Naive thymus-derived CD4-positive, alpha-beta T cell (primary cell): ENCODE measurements around the gene THBD. TPM values are rescaled to one million over a fixed set of nuclear protein-coding genes. Genes with fewer than 3 reads are reported as not detected.
"Not testable (repeated sequence)": the region's sequence is repeated elsewhere in the genome, so short reads cannot be mapped to it uniquely, and the experiment has no call there.

ENCODE experiments used
- ATAC-seq: fragments of 150-1000 bp; cut with Tn5 transposase; 2 replicates; pipeline ENCODE4 v1.10.0; 2021; ENCODE audit warnings: mild to moderate bottlenecking, moderate library complexity
- CTCF ChIA-PET: fragments of 350-600 bp; sonication (Branson Sonifier 250); formaldehyde crosslinking; loops from one replicate; lab custom pipeline; 2021; ENCODE audit warnings: antibody characterized with exemption; lab: Charles Lee
- POLR2A ChIA-PET: fragments of 350-600 bp; sonication (Branson Sonifier 250); formaldehyde crosslinking; loops from one replicate; lab custom pipeline; 2021; ENCODE audit warnings: antibody characterized with exemption, inconsistent platforms; lab: Charles Lee
- DNase-seq, 9 donors: peaks; one replicate each; pipeline versions ENCODE4 v3.0.0 to v3.0.0-alpha.2; 2020 to 2022; ENCODE audit warnings: mixed read lengths in 1 of 9
- H3K27ac ChIP-seq: one replicate; pipeline ENCODE4 v1.7.0; 2013; ENCODE audit warnings: mild to moderate bottlenecking, low read depth, low read length, moderate library complexity
- H3K27me3 ChIP-seq, 2 donors: one replicate each; pipeline ENCODE4 v1.7.0; 2013; ENCODE audit warnings: low read length in 2 of 2, mild to moderate bottlenecking in 2 of 2, moderate library complexity in 2 of 2; ENCODE audit not compliant: control insufficient read depth in 2 of 2, insufficient read depth in 2 of 2
- H3K36me3 ChIP-seq, 3 experiments: 1 replicate in 2 of 3; 2 replicates in 1 of 3; pipeline ENCODE4 v1.7.0; 2013; ENCODE audit warnings: low read length in 3 of 3, mild to moderate bottlenecking in 3 of 3, moderate library complexity in 1 of 3; ENCODE audit not compliant: insufficient read depth in 3 of 3, control insufficient read depth in 2 of 3
- H3K4me1 ChIP-seq, 2 donors: one replicate each; pipeline ENCODE4 v1.7.0; 2013; ENCODE audit warnings: low read length in 2 of 2, mild to moderate bottlenecking in 2 of 2, moderate library complexity in 1 of 2; ENCODE audit not compliant: control insufficient read depth in 2 of 2, insufficient read depth in 2 of 2
- H3K4me3 ChIP-seq: 2 replicates; pipeline ENCODE4 v1.7.0; 2013; ENCODE audit warnings: mild to moderate bottlenecking, low read length
- H3K9me3 ChIP-seq, 3 experiments: 1 replicate in 2 of 3; 2 replicates in 1 of 3; pipeline ENCODE4 v1.7.0; 2013; ENCODE audit warnings: low read length in 3 of 3; ENCODE audit not compliant: control insufficient read depth in 2 of 3
- H3K27ac Mint-ChIP-seq, 9 donors: one replicate each; pipeline ENCODE4 v1.8.0; 2020 to 2022; ENCODE audit warnings: mixed read lengths in 9 of 9, mild to moderate bottlenecking in 8 of 9, moderate library complexity in 5 of 9, inconsistent platforms in 2 of 9
- H3K27me3 Mint-ChIP-seq, 5 donors: one replicate each; pipeline ENCODE4 v1.8.0; 2021 to 2022; ENCODE audit warnings: mixed read lengths in 5 of 5, mild to moderate bottlenecking in 1 of 5
- H3K36me3 Mint-ChIP-seq, 5 donors: one replicate each; pipeline ENCODE4 v1.8.0; 2020 to 2022; ENCODE audit warnings: mixed read lengths in 5 of 5, mild to moderate bottlenecking in 3 of 5, inconsistent platforms in 1 of 5
- H3K4me1 Mint-ChIP-seq, 7 donors: one replicate each; pipeline ENCODE4 v1.8.0; 2020 to 2022; ENCODE audit warnings: mixed read lengths in 7 of 7, mild to moderate bottlenecking in 3 of 7, inconsistent platforms in 1 of 7
- H3K4me3 Mint-ChIP-seq, 10 donors: one replicate each; pipeline ENCODE4 v1.8.0; 2020 to 2022; ENCODE audit warnings: mild to moderate bottlenecking in 10 of 10, mixed read lengths in 10 of 10, moderate library complexity in 6 of 10, inconsistent platforms in 2 of 10
- H3K9me3 Mint-ChIP-seq, 11 donors: one replicate each; pipeline ENCODE4 v1.8.0; 2020 to 2022; ENCODE audit warnings: mixed read lengths in 11 of 11, mild to moderate bottlenecking in 4 of 11, inconsistent platforms in 1 of 11, moderate library complexity in 1 of 11
- intact Hi-C, 2 donors: fragments of 100-400 bp; cut with micrococcal nuclease; formaldehyde crosslinking; loops; one replicate each; pipeline ENCODE4 v1.15.1; 2023
- polyA plus RNA-seq, 2 donors: library from polyadenylated mRNA; unstranded; fragments of 300-500 nt; fragmentation: Illumina TruSeq; gene quantifications; one replicate each; pipeline ENCODE4 v1.2.3, GENCODE V29; 2021
- total RNA-seq, 6 experiments: library from RNA in 5 of 6; stranded (reverse) in 5 of 6; gene quantifications; 1 replicate in 5 of 6; 2 replicates in 1 of 6; pipeline ENCODE4 v1.2.3 and lab custom pipeline; 2021 to 2026

Gene THBD
- total and polyA plus RNA-seq, 7 experiments from 2014 or later = 0.54 to 14.6 (median 4.2) TPM; not detected in 3

DNA sequence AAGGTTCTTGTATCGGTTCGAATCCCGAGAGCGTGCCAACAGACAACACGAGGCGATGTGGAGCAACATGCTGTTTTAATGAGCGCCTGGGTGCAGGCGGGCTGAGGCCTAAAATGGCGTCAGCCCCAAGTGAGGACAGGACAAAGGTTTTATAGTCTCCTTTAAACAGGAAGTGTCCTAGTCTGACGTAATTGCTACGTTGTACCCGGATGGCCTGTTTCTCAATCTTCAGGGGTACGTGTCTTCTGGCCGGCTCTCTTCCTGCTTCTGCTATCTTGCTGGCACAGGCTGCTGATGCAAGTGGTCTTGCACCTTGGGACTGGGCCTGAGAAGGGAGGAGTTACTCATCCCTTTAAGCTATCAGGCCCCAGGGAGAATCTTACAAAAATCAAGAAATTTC, 24.0 kb downstream of the THBD start:
- H3K27ac Mint-ChIP-seq, H3K9me3 ChIP-seq, H3K27me3 ChIP-seq, H3K4me1 Mint-ChIP-seq, H3K4me1 ChIP-seq, H3K36me3 ChIP-seq, H3K4me3 ChIP-seq, H3K9me3 Mint-ChIP-seq, DNase-seq, H3K27ac ChIP-seq, CTCF ChIA-PET, H3K36me3 Mint-ChIP-seq, H3K4me3 Mint-ChIP-seq, POLR2A ChIA-PET, intact Hi-C loops: not testable (repeated sequence)
- peak; percentile 41 for ATAC-seq
- H3K27me3 Mint-ChIP-seq = peaks cover 0 to 15% (median 2%) of the 10 kb centered on the region in 5 donors

DNA sequence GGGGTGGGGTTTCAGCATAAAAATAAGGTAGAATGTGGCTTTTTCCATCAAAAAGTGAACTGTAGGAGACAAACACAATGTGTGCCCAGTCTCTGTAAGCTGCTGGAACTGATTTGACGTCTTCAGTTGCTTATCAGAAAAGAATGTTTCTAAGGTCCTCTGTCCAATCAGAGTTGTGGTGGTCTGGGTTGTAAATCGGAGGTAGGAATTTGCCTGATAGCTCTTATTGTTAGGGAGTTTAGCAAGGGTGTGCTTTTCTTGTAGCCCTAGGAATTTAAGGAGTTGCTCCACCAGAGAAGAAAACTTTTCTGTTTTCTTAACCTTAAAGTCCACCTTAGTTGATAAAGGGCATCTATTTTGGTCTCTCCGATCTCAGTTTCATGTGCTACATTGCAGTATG, 24.8 kb downstream of the THBD start:
- no peaks in the 10 kb centered on the region for H3K9me3 ChIP-seq
- H3K27ac ChIP-seq = no peak overlapping the region
- intact Hi-C loops = no loop called here
- H3K27me3 ChIP-seq = no peaks in the 10 kb centered on the region
- POLR2A ChIA-PET = no interaction called here
- no peak for ATAC-seq
- Mint-ChIP-seq H3K4me1 (peaks cover 0 to 3% (median 0%) of the 10 kb centered on the region in 7 donors), H3K36me3 (no peaks in the 10 kb centered on the region), H3K27me3 (peaks cover 0 to 15% (median 2%) of the 10 kb centered on the region in 5 donors), H3K27ac (no peak overlapping the region), H3K4me3 (no peak overlapping the region), H3K9me3 (no peaks in the 10 kb centered on the region)
- no peak overlapping the region for H3K4me3 ChIP-seq
- CTCF ChIA-PET = no interaction called here
- no peak for DNase-seq
- no peaks in the 10 kb centered on the region for H3K36me3 ChIP-seq
- H3K4me1 ChIP-seq = no peaks in the 10 kb centered on the region

DNA sequence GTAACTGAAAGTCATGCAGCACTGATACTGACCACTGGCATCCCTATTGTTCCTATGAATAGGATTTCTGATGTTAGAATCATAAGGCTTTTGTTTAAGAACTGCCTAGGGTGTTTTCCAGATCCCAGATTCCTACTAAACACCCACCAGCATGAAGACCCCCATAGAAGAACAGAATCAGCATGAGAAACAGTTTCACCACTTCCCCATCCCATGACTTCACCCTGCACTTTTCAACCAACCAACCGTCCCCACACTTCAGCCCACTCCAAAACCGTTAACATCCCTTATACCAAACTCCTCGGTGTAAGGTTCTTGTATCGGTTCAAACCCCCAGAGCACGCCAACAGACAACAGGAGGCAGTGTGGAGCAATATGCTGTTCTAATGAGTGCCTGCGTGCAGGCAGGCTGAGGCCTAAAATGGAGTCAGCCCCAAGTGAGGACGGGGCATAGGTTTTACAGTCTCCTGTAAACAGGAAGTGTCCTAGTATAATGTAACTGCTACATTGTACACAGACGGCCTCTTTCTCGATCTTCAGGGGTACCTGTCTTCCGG, 25.8 kb downstream of the THBD start:
- no peaks in the 10 kb centered on the region for H3K9me3 ChIP-seq
- Mint-ChIP-seq H3K27ac (no peak overlapping the region), H3K9me3 (no peaks in the 10 kb centered on the region), H3K27me3 (peaks cover 0 to 15% (median 0%) of the 10 kb centered on the region in 5 donors), H3K4me1 (peaks cover 0 to 3% (median 0%) of the 10 kb centered on the region in 7 donors), H3K4me3 (no peak overlapping the region), H3K36me3 (no peaks in the 10 kb centered on the region)
- intact Hi-C loops = no loop called here
- H3K27me3 ChIP-seq = no peaks in the 10 kb centered on the region
- H3K36me3 ChIP-seq = no peaks in the 10 kb centered on the region
- ATAC-seq (no peak), DNase-seq (no peak)
- H3K4me3 ChIP-seq = no peak overlapping the region
- no peaks in the 10 kb centered on the region for H3K4me1 ChIP-seq
- no peak overlapping the region for H3K27ac ChIP-seq
- ChIA-PET POLR2A (no interaction called here), CTCF (no interaction called here)

DNA sequence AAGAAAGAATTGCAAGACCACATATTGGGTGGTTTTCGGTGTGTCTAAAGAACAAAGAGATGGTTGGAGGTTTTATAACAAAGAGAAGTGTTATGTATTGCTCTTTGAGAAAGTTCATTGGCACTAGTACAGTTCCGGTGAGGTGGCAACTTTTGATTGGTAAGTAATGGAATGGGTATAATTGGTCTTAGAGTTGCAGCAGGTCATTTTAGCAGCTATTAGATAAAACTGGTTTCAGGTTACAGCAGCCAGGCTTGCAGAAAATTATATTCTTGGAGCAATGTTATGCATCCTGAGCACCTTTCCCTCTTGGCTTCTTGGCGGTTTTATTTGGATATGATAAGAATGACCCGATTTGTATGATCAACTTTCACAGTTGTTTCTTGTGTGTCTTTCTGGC, 26.6 kb downstream of the THBD start:
- no peaks in the 10 kb centered on the region for H3K36me3 ChIP-seq
- H3K4me1 ChIP-seq = no peaks in the 10 kb centered on the region
- Mint-ChIP-seq H3K36me3 (no peaks in the 10 kb centered on the region), H3K4me1 (peaks cover 0 to 3% (median 0%) of the 10 kb centered on the region in 7 donors), H3K9me3 (no peaks in the 10 kb centered on the region), H3K4me3 (no peak overlapping the region), H3K27me3 (peaks cover 0 to 15% (median 0%) of the 10 kb centered on the region in 5 donors), H3K27ac (no peak overlapping the region)
- DNase-seq = no peak
- no peaks in the 10 kb centered on the region for H3K27me3 ChIP-seq
- CTCF ChIA-PET = no interaction called here
- POLR2A ChIA-PET = no interaction called here
- H3K27ac ChIP-seq = no peak overlapping the region
- no peaks in the 10 kb centered on the region for H3K9me3 ChIP-seq
- H3K4me3 ChIP-seq = no peak overlapping the region
- intact Hi-C loops = no loop called here
- no peak for ATAC-seq

DNA sequence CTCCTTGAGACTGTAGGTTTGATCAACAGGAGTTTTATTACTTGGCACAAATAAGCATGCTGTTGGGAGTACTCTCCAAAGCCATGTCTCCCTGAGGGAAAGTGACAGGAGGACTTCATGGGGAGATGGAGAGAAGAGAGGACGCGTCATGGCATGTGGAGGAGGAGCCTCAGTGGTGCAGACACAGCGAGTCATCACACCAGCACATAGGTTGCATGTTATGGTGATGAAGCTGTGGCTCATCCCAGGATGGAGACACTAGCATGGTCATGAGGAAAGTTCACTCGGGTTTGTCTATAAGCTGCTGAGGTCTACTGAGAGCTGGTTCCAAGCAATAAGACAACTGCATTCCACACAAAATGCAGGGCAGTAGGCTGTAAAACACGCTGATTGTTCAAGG, 27.5 kb downstream of the THBD start:
- H3K4me3 Mint-ChIP-seq = no peak overlapping the region
- POLR2A ChIA-PET = no interaction called here

DNA sequence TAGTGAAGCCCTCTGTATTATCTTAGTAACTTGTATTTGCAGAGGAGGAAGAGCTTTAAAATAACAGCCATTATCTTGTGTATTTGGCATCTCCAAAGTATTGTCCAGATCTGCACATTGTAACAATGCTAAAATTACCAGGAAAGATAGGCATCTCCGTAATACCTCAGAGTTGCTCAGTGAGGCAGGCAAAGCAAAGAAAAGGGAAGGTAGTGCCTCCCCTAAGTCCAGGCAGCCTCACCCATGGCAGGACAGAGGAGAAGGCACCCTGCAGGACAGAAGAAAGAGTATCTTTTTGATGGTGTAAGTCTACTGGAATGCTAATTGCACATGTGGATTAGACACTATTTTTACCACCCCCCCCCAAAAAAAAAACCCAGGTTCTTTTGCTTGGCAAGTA, 27.9 kb downstream of the THBD start:
- Mint-ChIP-seq H3K4me3 (no peak overlapping the region), H3K4me1 (peaks cover 0 to 3% (median 0%) of the 10 kb centered on the region in 7 donors), H3K36me3 (no peaks in the 10 kb centered on the region), H3K27me3 (peaks cover 0 to 15% (median 0%) of the 10 kb centered on the region in 5 donors), H3K9me3 (no peaks in the 10 kb centered on the region), H3K27ac (no peak overlapping the region)
- Histone ChIP-seq H3K27me3 (no peaks in the 10 kb centered on the region), H3K4me1 (no peaks in the 10 kb centered on the region), H3K27ac (no peak overlapping the region), H3K36me3 (no peaks in the 10 kb centered on the region), H3K9me3 (no peaks in the 10 kb centered on the region), H3K4me3 (no peak overlapping the region)
- DNase-seq (no peak), ATAC-seq (peak; percentile 45)
- intact Hi-C loops = no loop called here
- CTCF ChIA-PET = no interaction called here
- POLR2A ChIA-PET = no interaction called here

More for the DNA sequence above, 27.5 kb downstream of the THBD start:
- Mint-ChIP-seq H3K27me3 (peaks cover 0 to 15% (median 0%) of the 10 kb centered on the region in 5 donors), H3K9me3 (no peaks in the 10 kb centered on the region), H3K4me1 (peaks cover 0 to 3% (median 0%) of the 10 kb centered on the region in 7 donors), H3K27ac (no peak overlapping the region), H3K36me3 (no peaks in the 10 kb centered on the region)
- DNase-seq (no peak), ATAC-seq (peak; percentile 65)
- CTCF ChIA-PET = no interaction called here
- no peaks in the 10 kb centered on the region for H3K36me3 ChIP-seq
- H3K4me1 ChIP-seq = no peaks in the 10 kb centered on the region
- intact Hi-C loops = no loop called here
- no peak overlapping the region for H3K4me3 ChIP-seq
- no peaks in the 10 kb centered on the region for H3K9me3 ChIP-seq
- H3K27ac ChIP-seq = no peak overlapping the region
- H3K27me3 ChIP-seq = no peaks in the 10 kb centered on the region

DNA sequence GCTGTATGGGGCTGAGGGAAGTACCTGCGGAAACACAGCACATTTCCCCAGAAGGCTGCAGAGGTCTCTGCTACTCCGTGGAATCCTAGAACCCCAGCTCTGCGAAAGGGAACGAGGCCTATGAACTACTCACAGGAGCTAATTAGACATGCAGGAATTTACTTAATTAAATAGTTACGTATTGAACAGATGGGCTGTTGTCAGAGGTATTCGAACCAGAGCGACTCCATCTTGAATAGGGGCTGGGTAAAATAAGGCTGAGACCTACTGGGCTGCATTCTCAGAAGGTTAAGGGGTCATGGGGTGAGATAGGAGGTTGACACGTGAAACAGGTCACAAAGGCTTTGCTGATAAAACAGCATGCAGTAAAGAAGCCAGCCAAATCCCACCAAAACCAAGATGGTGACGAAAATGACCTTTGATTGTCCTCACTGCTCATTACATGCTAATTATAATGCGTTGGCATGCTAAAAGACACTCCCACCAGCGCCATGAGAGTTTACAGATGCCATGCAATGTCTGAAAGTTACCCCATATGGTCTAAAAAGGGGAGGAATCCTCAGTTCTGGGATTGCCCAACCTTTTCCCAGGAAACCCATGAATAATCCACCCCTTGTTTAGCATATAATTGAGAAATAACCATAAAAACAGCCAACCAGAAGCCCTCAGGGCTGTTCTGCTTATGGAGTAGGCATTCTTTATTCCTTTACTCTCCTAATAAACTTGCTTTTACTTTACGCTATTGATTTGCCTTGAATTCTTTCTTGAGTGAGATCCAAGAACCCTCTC, 29.0 kb downstream of the THBD start:
- ChIA-PET CTCF (no interaction called here), POLR2A (no interaction called here)
- Histone ChIP-seq H3K4me3 (no peak overlapping the region), H3K4me1 (no peaks in the 10 kb centered on the region), H3K9me3 (no peaks in the 10 kb centered on the region), H3K27ac (no peak overlapping the region), H3K27me3 (no peaks in the 10 kb centered on the region), H3K36me3 (no peaks in the 10 kb centered on the region)
- DNase-seq (no peak), ATAC-seq (no peak)
- peaks cover 0 to 10% (median 0%) of the 10 kb centered on the region in 5 donors for H3K27me3 Mint-ChIP-seq
- intact Hi-C loops = no loop called here
- H3K36me3 Mint-ChIP-seq = no peaks in the 10 kb centered on the region
- no peak overlapping the region for H3K4me3 Mint-ChIP-seq
- H3K9me3 Mint-ChIP-seq = no peaks in the 10 kb centered on the region
- peaks cover 0 to 3% (median 0%) of the 10 kb centered on the region in 7 donors for H3K4me1 Mint-ChIP-seq
- no peak overlapping the region for H3K27ac Mint-ChIP-seq
